Kidney tubule cell (primary cell): ENCODE data around the gene RASD1.

Source experiments
- DNase-seq: peaks from one replicate; pipeline ENCODE4 v3.0.0-alpha.2; 2018; ENCODE audit warnings: low spot score

Gene RASD1

GRCh38 chr17:17527534-17527933 is 31.3 kb upstream of the RASD1 start:
- no peak for DNase-seq

- no peak for DNase-seq
Observed at GRCh38 chr17:17526369-17526768, 30.2 kb upstream of the RASD1 start.

- no peak for DNase-seq
Observed at GRCh38 chr17:17525956-17526355, 29.8 kb upstream of the RASD1 start.

GRCh38 chr17:17525311-17525710 is 29.1 kb upstream of the RASD1 start:
- no peak for DNase-seq

- DNase-seq: no peak
Observed at GRCh38 chr17:17523731-17524490, 27.7 kb upstream of the RASD1 start.

GRCh38 chr17:17523001-17523730 is 27.0 kb upstream of the RASD1 start:
- no peak for DNase-seq

- no peak for DNase-seq
Observed at GRCh38 chr17:17520599-17521232, 24.5 kb upstream of the RASD1 start.

- DNase-seq: no peak
Observed at GRCh38 chr17:17519886-17520285, 23.7 kb upstream of the RASD1 start.

GRCh38 chr17:17518951-17519350 is 22.8 kb upstream of the RASD1 start:
- no peak for DNase-seq

- no peak for DNase-seq
Observed at GRCh38 chr17:17518014-17518413, 21.8 kb upstream of the RASD1 start.

GRCh38 chr17:17516941-17517720 is 20.9 kb upstream of the RASD1 start:
- DNase-seq: no peak

GRCh38 chr17:17515934-17516930 is 20.0 kb upstream of the RASD1 start:
- DNase-seq: peak; percentile 41

GRCh38 chr17:17514993-17515933 is 19.1 kb upstream of the RASD1 start:
- DNase-seq: no peak

- DNase-seq: no peak
Observed at GRCh38 chr17:17514361-17514992, 18.3 kb upstream of the RASD1 start.

GRCh38 chr17:17513626-17514025 is 17.4 kb upstream of the RASD1 start:
- DNase-seq: no peak

GRCh38 chr17:17512866-17513265 is 16.7 kb upstream of the RASD1 start:
- no peak for DNase-seq

GRCh38 chr17:17511881-17512858 is 16.0 kb upstream of the RASD1 start:
- peak; percentile 70 for DNase-seq

GRCh38 chr17:17511293-17511741 is 15.1 kb upstream of the RASD1 start:
- no peak for DNase-seq
